GM12872 (cell line): Measurements from ENCODE around the gene CISD3.

Experiments used
- CTCF ChIP-seq: IDR thresholded peaks from 3 replicates; pipeline ENCODE4 v1.5.1; 2011; ENCODE audit warnings: low read depth, mild to moderate bottlenecking, low read length, moderate library complexity; ENCODE audit not compliant: insufficient read depth

The CISD3 gene

DNA sequence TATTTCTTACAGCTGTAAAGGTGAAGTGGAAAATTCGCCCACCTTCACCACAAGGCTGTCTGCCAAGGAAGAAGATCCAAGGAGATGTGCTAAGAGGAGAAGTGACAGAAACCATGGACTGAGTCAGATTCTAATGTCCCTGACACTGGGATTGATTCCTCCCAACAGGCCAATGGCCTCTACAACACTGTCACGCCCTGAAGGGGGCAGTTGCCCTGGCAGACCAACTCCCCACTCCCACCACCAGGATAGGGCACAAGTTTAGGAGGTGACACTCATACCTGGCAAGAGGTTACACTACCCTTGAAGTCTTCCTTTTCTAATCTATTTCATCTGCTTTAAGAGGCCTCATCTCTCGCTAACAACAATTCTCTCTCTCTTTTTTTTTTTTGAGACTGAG lies 53.1 kb downstream of the CISD3 start:
- no peak for TF ChIP-seq CTCF
